GM03348 (cell line): ENCODE measurements around the gene OR2B2.
A peak's percentile ranks its signal among the peaks of the same experiment; 100 is the strongest.

ENCODE experiments used
- DNase-seq: peaks from one replicate; pipeline ENCODE4 v3.0.0; 2012; ENCODE audit warnings: low spot score

The OR2B2 gene

DNA sequence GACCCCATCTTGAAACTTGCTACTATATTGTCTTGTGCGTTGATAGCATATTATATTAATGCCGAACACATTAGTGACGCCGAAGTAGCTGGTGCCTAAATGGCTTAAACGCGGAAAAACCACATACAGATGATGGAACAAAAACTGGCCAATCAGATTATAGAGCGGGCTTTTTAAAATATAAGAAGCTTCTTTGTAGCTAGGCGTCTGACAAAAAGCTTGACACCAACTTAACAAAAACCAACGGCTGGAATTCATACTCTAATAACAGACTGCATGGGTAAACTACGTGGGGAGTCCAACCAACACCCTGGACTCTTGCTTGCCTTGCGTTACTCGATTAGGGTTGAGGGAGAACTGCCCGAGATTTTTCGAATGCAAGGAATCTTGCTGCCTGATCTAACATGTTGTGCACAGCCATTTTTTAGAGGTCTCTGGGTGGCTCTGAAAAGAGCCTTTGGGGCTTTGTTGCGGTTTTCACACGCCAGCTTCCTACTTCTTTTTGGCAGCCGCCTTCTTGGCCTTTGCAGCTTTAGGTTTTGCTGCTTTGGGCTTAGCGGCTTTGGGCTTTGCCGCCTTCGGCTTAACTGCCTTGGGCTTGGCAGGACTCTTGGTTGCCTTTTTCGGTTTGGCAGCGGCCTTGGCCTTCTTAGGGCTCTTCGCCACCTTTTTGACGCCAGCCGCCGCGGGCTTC is 45.7 kb downstream of the OR2B2 start:
- DNase-seq: peak; percentile 24

DNA sequence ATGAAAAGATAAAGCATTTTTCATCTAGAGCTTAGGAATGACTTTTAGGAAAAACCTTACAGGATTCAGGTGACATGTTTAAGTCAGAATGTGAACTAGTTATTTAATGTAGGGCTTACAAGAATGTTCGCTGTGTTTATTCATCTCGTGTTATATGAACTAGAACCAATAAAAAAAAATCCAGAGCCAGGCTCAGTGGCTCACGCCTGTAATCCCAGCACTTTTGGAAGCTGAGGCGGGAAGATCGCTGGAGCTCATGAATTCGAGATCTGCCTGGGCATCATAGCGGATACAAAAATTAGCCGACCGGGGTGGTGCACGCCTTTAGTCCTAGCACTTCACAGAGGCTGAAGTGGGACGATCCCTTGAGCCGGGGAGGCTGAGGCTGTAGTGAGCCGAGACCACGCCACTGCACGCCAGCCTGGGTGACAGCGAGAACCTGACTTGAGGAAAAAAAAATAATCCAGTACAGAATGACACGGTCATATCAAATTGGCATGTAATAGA is 46.3 kb downstream of the OR2B2 start:
- no peak for DNase-seq

- peak; percentile 93 for DNase-seq
Measured at GRCh38 chr6:27864906-27865849, 47.0 kb downstream of the OR2B2 start.

DNA sequence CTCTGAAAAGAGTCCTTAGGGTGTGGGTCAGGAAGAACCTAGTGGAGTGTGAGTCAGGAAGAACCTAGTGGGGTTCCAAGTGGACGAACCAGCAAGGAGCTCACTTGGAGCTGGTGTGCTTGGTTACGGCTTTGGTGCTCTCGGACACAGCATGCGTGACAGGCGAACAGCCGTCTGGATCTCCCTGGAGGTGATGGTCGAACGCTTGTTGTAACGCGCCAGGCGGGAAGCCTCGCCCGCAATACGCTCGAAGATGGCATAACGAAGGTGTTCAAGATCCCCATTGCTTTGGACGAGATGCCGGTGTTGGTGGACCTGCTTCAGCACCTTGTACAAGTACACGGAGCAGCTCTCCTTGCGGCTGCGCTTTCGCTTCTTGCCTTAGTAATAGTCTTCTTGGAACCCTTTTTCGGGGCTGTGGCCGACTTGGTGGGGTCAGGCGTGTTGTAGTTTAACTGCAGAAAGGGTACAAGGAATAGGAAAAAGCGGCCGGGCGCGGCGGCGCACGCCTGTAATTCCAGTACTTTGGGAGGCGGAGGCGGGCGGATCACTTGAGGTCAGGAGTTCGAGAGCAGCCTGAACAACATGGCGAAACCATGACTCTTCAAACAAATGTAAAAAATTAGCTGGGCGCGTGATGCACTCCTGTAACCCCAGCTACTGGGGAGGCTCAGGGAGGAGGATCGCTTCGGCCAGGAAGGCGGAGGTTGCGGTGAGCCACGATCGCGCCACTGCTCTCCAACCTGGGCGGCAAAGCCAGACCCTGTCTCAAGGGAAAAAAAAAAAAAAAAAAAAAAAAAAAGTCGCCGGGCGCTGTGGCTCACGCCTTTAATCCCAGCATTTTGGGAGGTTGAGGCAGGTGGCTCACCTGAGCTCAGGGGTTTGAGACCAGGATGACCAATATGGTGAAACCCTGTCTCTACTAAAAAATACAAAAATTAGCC is 48.0 kb downstream of the OR2B2 start:
- no peak for DNase-seq

GRCh38 chr6:27862396-27863066 is 49.7 kb downstream of the OR2B2 start:
- no peak for DNase-seq

DNA sequence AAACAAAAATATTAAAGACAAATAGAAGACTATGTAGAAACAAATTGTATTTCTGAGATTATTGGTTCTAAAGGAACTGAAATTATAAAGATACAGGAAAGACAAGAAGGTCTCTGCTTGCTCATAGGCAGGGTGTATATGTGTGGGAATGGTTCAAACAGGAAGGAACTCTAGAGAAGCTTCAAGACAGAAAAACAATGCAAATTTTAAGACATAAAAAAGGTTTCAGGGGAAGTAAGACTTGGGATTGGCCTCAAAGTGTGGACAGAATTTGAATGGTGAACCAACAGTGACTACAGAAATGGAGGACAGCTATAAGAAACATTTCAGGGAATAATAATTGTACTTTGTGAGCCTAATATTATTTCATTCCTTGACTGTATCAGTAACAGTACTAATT is 50.3 kb downstream of the OR2B2 start:
- no peak for DNase-seq

DNA sequence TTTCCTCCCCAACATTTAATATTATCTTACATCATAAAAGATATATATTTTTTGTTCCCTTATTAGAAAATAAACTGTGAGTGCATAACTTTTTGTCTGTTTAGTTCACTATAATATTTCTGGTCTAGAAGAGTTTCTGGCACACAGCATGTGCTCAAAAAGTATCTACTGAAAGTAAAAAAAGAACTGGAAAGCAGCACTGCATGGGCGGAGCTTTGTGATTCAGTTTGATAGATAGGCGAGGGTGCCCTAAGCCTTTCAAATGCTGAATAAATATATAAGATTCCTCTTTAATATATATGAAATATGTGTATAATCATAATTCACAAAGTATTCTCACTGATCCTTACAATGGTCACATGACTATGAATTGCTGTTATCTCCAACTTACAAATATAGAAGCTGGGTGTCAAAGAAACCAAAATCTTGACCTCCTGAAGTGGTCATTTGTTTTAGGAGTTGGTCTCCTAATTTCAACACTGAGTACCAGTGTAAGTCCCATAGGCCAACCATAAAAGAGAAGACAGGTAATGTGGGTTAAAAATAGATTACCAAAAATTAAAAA is 50.8 kb downstream of the OR2B2 start:
- DNase-seq: no peak
